ENCODE measurements around the gene KIF16B.

DNA sequence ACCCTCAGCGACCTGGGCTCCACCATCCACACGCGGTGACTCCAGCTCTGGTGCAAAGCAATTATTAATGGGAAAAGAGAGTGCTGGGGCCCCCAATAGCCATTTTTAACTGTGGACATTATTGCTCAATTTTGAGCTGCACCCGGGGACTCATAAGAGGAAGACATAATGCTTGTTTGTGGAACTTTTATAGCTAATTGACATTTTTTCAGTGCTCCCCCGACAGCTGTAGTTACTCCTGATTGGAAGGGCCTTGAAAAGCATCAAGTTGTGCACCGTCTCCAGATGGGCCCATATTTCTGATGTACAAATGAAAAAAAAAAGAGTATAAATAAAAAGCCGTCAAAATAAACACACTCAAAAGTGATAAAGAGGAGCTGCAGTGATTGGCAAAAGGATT lies 327.0 kb downstream of the KIF16B start:
- TF ChIP-seq, protein P1, sequence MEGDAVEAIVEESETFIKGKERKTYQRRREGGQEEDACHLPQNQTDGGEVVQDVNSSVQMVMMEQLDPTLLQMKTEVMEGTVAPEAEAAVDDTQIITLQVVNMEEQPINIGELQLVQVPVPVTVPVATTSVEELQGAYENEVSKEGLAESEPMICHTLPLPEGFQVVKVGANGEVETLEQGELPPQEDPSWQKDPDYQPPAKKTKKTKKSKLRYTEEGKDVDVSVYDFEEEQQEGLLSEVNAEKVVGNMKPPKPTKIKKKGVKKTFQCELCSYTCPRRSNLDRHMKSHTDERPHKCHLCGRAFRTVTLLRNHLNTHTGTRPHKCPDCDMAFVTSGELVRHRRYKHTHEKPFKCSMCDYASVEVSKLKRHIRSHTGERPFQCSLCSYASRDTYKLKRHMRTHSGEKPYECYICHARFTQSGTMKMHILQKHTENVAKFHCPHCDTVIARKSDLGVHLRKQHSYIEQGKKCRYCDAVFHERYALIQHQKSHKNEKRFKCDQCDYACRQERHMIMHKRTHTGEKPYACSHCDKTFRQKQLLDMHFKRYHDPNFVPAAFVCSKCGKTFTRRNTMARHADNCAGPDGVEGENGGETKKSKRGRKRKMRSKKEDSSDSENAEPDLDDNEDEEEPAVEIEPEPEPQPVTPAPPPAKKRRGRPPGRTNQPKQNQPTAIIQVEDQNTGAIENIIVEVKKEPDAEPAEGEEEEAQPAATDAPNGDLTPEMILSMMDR (conservative IDR thresholded peaks at IDR 0.05; ENCODE audit: low read depth, low read length), result no peak
- TF ChIP-seq EZH2 (IDR thresholded peaks at IDR 0.05; ENCODE audit: low read length, unreplicated experiment) (no peak), EZH2phosphoT487 (IDR thresholded peaks at IDR 0.05; ENCODE audit: borderline replicate concordance, low read length) (no peak)

All from PC-3 (cell line).